ENCODE data around the gene ZC3H10.

- TF ChIP-seq CTCF (conservative IDR thresholded peaks at IDR 0.05; ENCODE audit: low read depth, low read length) (no peak), EZH2 (IDR thresholded peaks at IDR 0.05; ENCODE audit: borderline replicate concordance, low read depth, low read length, poor library complexity, severe bottlenecking) (no peak)
Observed at GRCh38 chr12:56143870-56144269, 25.8 kb downstream of the ZC3H10 start.

Data from A673 (cell line).